Thoracic aorta (tissue), 2 donors: Measurements from ENCODE around the gene CELA2A. TPM values are rescaled to one million over a fixed set of nuclear protein-coding genes. Genes with fewer than 3 reads are reported as not detected.

Experiments
- ATAC-seq: fragments of 150-250 bp; one replicate; pipeline ENCODE4 v1.8.0; 2017; ENCODE audit warnings: low read depth; ENCODE audit not compliant: insufficient number of reproducible peaks, low FRiP score
- DNase-seq: peaks from one replicate; pipeline ENCODE4 v3.0.0-alpha.2; 2020; ENCODE audit warnings: low spot score
- H3K27ac ChIP-seq, 2 donors: fragments of 200-600 bp; sonication (generic); 1 replicate in 1 of 2; 2 replicates in 1 of 2; pipeline ENCODE4 v1.5.1; 2016; ENCODE audit warnings: mild to moderate bottlenecking in 2 of 2, moderate library complexity in 2 of 2
- H3K27me3 ChIP-seq: fragments of 200-600 bp; sonication (generic); replicated peaks from 2 replicates; pipeline ENCODE4 v1.6.0; 2016; ENCODE audit warnings: mild to moderate bottlenecking; ENCODE audit not compliant: insufficient read depth
- H3K36me3 ChIP-seq: fragments of 200-600 bp; sonication (generic); one replicate; pipeline ENCODE4 v1.5.1; 2016
- H3K4me1 ChIP-seq, 2 donors: fragments of 200-600 bp; sonication (generic); 1 replicate in 1 of 2; 2 replicates in 1 of 2; pipeline versions ENCODE4 v1.5.1 to v1.6.0; 2016; ENCODE audit warnings: low read depth in 2 of 2, mild to moderate bottlenecking in 1 of 2; ENCODE audit not compliant: control insufficient read depth in 1 of 2
- H3K4me3 ChIP-seq: fragments of 200-600 bp; sonication (generic); 2 replicates; pipeline ENCODE4 v1.5.1; 2016; ENCODE audit warnings: mild to moderate bottlenecking
- H3K9me3 ChIP-seq: fragments of 200-600 bp; sonication (generic); 2 replicates; pipeline ENCODE4 v1.5.1; 2016
- CTCF ChIP-seq: fragments of 200-600 bp; sonication (generic); IDR thresholded peaks from one replicate; pipeline ENCODE4 v1.5.1; 2019; ENCODE audit warnings: antibody characterized with exemption
- total RNA-seq, 2 donors: library from RNA; depleted of rRNA; stranded (reverse); fragments of >200 nt; gene quantifications; one replicate each; pipeline versions ENCODE4 v1.1.0 to v1.2.3, GENCODE V29; 2016

CELA2A gene
- total RNA-seq, 2 donors from 2014 or later, result not detected

GRCh38 chr1:15414445-15414983 lies 42.0 kb upstream of the CELA2A start:
- Histone ChIP-seq H3K27ac (no peak overlapping the region), H3K36me3 (no peaks in the 10 kb centered on the region), H3K27me3 (no peaks in the 10 kb centered on the region), H3K9me3 (no peaks in the 10 kb centered on the region), H3K4me1 (peaks cover 12 to 35% of the 10 kb centered on the region in 2 donors), H3K4me3 (no peak overlapping the region)
- DNase-seq, result no peak
- no peak for TF ChIP-seq CTCF
- ATAC-seq, result no peak

GRCh38 chr1:15417059-15417934 lies 39.2 kb upstream of the CELA2A start:
- TF ChIP-seq CTCF, result no peak
- H3K27ac ChIP-seq, result no peak overlapping the region
- no peaks in the 10 kb centered on the region for H3K27me3 ChIP-seq
- DNase-seq (no peak), ATAC-seq (no peak)
- H3K4me3 ChIP-seq, result no peak overlapping the region
- H3K9me3 ChIP-seq, result no peaks in the 10 kb centered on the region
- H3K4me1 ChIP-seq, result peaks cover 6 to 12% of the 10 kb centered on the region in 2 donors
- H3K36me3 ChIP-seq, result no peaks in the 10 kb centered on the region

- no peak for ATAC-seq
- H3K4me1 ChIP-seq, result peaks cover 0 to 3% of the 10 kb centered on the region in 2 donors
- no peaks in the 10 kb centered on the region for H3K27me3 ChIP-seq
- TF ChIP-seq CTCF, result no peak
- H3K4me3 ChIP-seq, result no peak overlapping the region
- no peak for DNase-seq
- H3K36me3 ChIP-seq, result no peaks in the 10 kb centered on the region
- H3K27ac ChIP-seq, result no peak overlapping the region
- H3K9me3 ChIP-seq, result no peaks in the 10 kb centered on the region
Measured at GRCh38 chr1:15418806-15419515, 37.6 kb upstream of the CELA2A start.

GRCh38 chr1:15420853-15421465 lies 35.6 kb upstream of the CELA2A start:
- no peak for TF ChIP-seq CTCF
- Histone ChIP-seq H3K4me1 (peaks cover 0 to 3% of the 10 kb centered on the region in 2 donors), H3K36me3 (no peaks in the 10 kb centered on the region), H3K4me3 (no peak overlapping the region), H3K27me3 (no peaks in the 10 kb centered on the region), H3K9me3 (no peaks in the 10 kb centered on the region), H3K27ac (no peak overlapping the region)
- DNase-seq (no peak), ATAC-seq (no peak)

- ATAC-seq (no peak), DNase-seq (no peak)
- Histone ChIP-seq H3K4me1 (no peaks in the 10 kb centered on the region), H3K36me3 (peaks cover 7% of the 10 kb centered on the region), H3K27ac (no peak overlapping the region), H3K27me3 (no peaks in the 10 kb centered on the region), H3K9me3 (no peaks in the 10 kb centered on the region), H3K4me3 (no peak overlapping the region)
- TF ChIP-seq CTCF, result no peak
Measured at GRCh38 chr1:15422871-15423270, 33.7 kb upstream of the CELA2A start.
